Stimulated activated memory B cell treated with anti-CD40 and anti-IgM and Interleukin-4, amounts not matched to agents 10 μg/mL and 1 μg/mL and 100 μg/mL, for 72 hours (primary cell): ENCODE measurements around the gene HTR2A.
A peak's percentile ranks its signal among the peaks of the same experiment; 100 is the strongest.

ENCODE experiments used
- ATAC-seq: fragments of 150-1000 bp; cut with Tn5 transposase; 2 replicates; pipeline ENCODE4 v1.10.0; 2021
- H3K27ac Mint-ChIP-seq: one replicate; pipeline ENCODE4 v1.8.0; 2022; ENCODE audit warnings: mild to moderate bottlenecking, mixed read lengths
- H3K27me3 Mint-ChIP-seq: one replicate; pipeline ENCODE4 v1.8.0; 2022; ENCODE audit warnings: mixed read lengths
- H3K36me3 Mint-ChIP-seq: one replicate; pipeline ENCODE4 v1.8.0; 2022; ENCODE audit warnings: mixed read lengths
- H3K4me1 Mint-ChIP-seq: one replicate; pipeline ENCODE4 v1.8.0; 2022; ENCODE audit warnings: mixed read lengths
- H3K4me3 Mint-ChIP-seq: one replicate; pipeline ENCODE4 v1.8.0; 2022; ENCODE audit warnings: mild to moderate bottlenecking, moderate library complexity, mixed read lengths
- H3K9me3 Mint-ChIP-seq: one replicate; pipeline ENCODE4 v1.8.0; 2022; ENCODE audit warnings: mixed read lengths

Gene HTR2A

DNA sequence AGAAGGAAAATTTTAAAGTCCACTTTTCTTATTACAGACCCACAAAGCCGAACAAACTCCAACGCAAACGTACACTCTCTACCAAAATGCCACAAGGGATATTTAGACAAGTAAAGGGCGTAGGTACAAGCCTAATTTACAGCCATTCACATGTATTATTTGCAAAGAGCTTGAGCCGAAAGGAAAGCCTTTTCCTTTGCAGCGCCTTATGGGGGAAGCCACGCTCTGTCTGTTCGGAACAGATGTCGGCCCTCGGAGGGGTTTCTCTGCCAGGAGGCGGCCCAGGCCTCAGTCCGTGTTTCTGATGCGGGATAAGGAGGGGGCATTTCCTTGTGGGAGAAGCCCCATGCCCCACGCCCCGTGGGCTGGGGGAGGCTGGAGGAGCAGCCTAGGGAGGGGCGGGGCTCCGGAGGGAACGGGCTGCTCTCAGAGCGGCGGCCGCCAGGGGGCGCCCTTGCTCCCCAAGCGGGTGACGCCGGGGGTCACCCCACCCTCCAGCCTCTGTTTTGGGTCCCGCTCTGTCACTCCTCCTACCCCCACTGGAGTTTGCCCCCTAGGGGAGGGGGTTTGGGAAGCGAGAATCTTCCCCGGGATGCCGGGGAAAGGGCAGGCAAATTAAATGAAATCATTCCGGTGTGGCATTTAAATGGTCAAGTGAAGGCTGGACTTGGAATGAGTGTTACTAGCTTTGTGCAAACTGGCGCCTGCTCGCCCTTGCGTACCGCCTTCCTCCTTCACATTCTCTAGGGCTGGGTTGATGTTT lies 2.9 kb downstream of the HTR2A start:
- H3K27me3 Mint-ChIP-seq: peaks cover 56% of the 10 kb centered on the region
- peak; percentile 82 for ATAC-seq
- H3K27ac Mint-ChIP-seq: no peak overlapping the region
- peak overlapping the region; percentile 80 for H3K4me3 Mint-ChIP-seq
- no peaks in the 10 kb centered on the region for H3K9me3 Mint-ChIP-seq
- H3K4me1 Mint-ChIP-seq: peaks cover 20% of the 10 kb centered on the region
- no peaks in the 10 kb centered on the region for H3K36me3 Mint-ChIP-seq

DNA sequence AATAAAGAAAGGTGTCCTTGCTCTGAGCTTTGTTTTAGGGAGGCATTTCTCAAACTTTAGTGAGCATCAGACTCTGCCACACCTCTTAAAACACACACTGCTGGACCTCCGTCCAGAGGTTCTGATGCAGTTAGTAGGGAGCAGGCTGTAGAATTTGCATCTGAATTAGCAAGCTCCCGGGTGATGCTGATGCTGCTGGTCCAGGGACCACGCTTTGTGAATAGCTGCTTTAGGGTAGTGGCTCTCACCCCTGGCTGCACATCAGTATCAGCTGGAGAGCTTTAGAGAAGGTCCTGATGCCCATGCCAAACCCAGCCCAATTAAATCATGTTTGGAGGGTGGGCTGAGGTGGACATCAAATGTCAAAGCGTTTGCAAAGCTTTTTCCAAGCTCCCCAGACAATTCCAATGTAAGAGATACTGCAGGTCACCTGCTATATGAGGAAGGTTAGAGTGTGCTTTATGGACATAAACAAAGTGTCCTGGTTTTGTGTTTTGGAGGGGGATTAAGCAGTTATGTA lies 3.6 kb downstream of the HTR2A start:
- H3K36me3 Mint-ChIP-seq: no peaks in the 10 kb centered on the region
- H3K27me3 Mint-ChIP-seq: peaks cover 58% of the 10 kb centered on the region
- no peak overlapping the region for H3K27ac Mint-ChIP-seq
- H3K9me3 Mint-ChIP-seq: no peaks in the 10 kb centered on the region
- ATAC-seq: no peak
- H3K4me1 Mint-ChIP-seq: peaks cover 20% of the 10 kb centered on the region
- H3K4me3 Mint-ChIP-seq: peak overlapping the region; percentile 80

DNA sequence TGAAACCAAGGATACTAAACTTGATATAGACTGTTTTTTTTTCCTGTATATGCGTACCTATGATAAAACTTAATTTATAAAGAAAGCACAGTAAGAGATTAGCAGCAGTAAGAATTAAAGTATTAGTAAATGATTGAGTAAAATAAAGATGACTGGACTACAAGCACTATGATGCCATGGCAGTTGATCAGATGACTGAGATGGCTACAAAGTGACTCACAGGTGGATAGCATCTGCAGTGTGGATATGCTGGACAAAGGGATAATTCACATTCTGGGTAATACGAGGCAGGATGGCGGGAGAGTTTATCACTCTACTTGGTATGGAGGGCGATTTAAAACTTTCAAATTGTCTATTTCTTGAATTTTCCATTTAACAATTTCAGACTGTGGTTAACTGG lies 11.8 kb downstream of the HTR2A start:
- Mint-ChIP-seq H3K36me3 (no peaks in the 10 kb centered on the region), H3K27me3 (peaks cover 54% of the 10 kb centered on the region), H3K4me1 (no peaks in the 10 kb centered on the region), H3K4me3 (no peak overlapping the region), H3K9me3 (peaks cover 3% of the 10 kb centered on the region), H3K27ac (no peak overlapping the region)
- no peak for ATAC-seq

DNA sequence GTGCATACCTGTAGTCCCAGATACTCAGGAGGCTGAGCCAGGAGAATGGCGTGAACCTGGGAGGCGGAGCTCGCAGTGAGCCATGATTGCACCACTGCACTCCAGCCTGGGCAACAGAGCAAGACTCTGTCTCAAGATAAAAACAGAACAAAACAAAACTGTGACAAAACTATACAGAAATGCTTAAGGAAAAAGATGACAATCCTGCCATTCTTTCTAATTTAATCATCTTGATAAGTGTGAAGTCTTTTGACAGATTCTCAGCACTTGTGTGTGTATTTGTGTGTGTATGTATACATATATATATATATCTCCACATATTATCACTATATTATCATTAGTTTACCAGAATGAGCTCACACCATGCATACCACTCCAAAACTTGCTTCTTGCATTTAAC lies 12.3 kb downstream of the HTR2A start:
- Mint-ChIP-seq H3K4me1 (no peaks in the 10 kb centered on the region), H3K27ac (no peak overlapping the region), H3K27me3 (peaks cover 52% of the 10 kb centered on the region), H3K4me3 (no peak overlapping the region), H3K36me3 (no peaks in the 10 kb centered on the region), H3K9me3 (peaks cover 3% of the 10 kb centered on the region)
- ATAC-seq: no peak

DNA sequence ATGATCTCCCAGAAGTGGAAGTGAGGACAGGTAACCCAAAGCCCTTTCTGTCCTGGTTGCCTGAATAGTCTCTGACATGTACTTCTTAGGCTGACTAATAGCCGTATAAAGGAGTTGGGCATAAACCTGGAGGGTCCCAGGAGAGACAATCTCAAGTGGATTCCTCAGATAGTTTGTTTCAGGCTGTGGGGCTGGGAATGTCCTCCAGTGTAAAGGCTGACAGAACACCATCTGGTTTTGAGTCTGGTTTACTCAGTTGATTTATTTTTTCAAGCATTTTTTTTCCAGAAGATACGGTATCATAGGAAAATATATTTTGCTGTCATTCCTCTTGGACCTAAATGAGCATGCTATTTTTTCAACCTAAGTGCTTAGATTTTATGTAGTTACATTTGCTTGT lies 15.2 kb downstream of the HTR2A start:
- Mint-ChIP-seq H3K4me3 (no peak overlapping the region), H3K27ac (no peak overlapping the region), H3K9me3 (no peaks in the 10 kb centered on the region), H3K4me1 (no peaks in the 10 kb centered on the region), H3K27me3 (peaks cover 48% of the 10 kb centered on the region), H3K36me3 (no peaks in the 10 kb centered on the region)
- ATAC-seq: no peak

DNA sequence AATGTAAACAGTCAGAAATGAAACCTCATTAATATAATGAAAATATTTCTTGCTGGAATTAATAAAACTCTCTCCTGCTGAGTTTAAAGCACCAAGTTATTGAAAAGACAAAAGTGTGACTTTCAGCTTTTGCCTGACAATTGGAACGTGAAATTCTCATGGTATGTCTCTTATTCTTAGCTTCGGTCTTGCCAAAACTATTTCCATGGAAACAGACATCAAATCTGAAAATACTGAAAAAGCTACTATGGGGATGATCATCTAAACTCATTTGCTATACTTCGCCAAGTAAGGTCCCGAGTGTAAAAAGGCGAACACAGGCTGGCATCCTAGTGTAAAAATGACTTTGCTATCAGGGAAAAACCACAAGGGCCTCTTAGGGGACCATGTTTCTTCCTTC lies 22.8 kb downstream of the HTR2A start:
- Mint-ChIP-seq H3K36me3 (no peaks in the 10 kb centered on the region), H3K4me3 (no peak overlapping the region), H3K9me3 (no peaks in the 10 kb centered on the region), H3K27ac (no peak overlapping the region), H3K4me1 (no peaks in the 10 kb centered on the region), H3K27me3 (peaks cover 29% of the 10 kb centered on the region)
- ATAC-seq: no peak

DNA sequence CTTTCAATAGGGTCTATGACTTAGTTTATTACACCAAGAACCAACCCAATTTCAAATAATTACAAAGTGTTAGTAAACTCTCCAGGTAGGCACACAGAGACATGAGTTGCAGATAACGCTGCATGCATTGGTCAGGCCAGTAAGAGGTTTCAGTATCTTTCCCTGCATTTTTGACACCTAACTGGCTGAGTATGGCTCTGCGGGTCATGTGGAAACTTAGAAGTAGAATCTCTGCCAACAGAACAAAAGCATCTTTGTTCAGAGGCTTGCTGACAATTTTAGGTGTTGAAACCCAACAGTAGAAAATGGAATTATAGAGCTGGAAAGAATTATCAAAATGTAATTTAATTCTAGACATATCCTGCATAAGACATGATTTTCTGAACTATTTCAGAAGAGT lies 25.3 kb downstream of the HTR2A start:
- Mint-ChIP-seq H3K4me3 (no peak overlapping the region), H3K4me1 (no peaks in the 10 kb centered on the region)
- ATAC-seq: no peak

DNA sequence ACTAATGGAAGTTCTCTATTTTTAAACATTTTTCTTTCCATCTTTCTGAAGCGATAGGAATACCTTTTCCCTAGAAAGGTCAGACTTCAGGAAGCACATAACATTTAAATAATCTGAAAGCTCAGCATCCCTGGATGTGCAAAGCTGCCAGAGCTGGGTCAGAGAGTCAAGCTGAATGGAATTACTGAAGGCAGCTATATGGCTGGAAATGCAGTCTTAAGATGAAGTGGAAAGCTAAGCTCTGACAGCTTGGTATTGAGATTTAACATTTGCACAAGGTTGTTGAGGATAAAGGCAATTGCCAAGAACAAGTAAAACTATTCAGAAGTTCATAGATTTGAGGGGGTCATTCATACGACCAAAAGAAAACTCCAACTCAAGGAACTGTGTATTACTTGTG lies 28.8 kb downstream of the HTR2A start:
- Mint-ChIP-seq H3K27ac (no peak overlapping the region), H3K27me3 (no peaks in the 10 kb centered on the region), H3K4me1 (no peaks in the 10 kb centered on the region), H3K36me3 (no peaks in the 10 kb centered on the region), H3K9me3 (no peaks in the 10 kb centered on the region), H3K4me3 (no peak overlapping the region)
- ATAC-seq: no peak

More for the DNA sequence above, 25.3 kb downstream of the HTR2A start:
- no peaks in the 10 kb centered on the region for H3K9me3 Mint-ChIP-seq
- no peak overlapping the region for H3K27ac Mint-ChIP-seq
- no peaks in the 10 kb centered on the region for H3K36me3 Mint-ChIP-seq
- peaks cover 9% of the 10 kb centered on the region for H3K27me3 Mint-ChIP-seq

DNA sequence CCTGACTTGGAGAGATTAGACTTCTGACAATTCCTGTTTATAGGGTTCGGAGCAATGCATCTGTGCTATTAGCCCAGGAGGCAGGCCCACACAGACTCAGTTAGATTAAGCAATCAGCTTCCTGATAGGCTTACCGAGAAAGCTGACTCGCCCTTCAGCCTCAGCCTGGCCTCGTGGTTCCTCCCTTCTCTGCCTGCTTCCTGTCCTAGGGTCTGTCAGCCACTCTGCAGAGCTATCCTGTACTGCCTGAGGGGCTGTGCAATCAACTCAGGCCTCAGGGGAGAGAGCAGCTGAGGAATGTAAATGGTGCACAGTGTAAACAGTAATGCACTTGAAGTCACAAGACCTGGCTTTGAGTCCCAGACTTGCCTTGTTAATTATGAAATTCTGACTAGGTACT lies 30.7 kb downstream of the HTR2A start:
- no peaks in the 10 kb centered on the region for H3K27me3 Mint-ChIP-seq
- no peak overlapping the region for H3K4me3 Mint-ChIP-seq
- no peaks in the 10 kb centered on the region for H3K36me3 Mint-ChIP-seq
- H3K27ac Mint-ChIP-seq: no peak overlapping the region
- no peak for ATAC-seq
- no peaks in the 10 kb centered on the region for H3K4me1 Mint-ChIP-seq
- no peaks in the 10 kb centered on the region for H3K9me3 Mint-ChIP-seq

DNA sequence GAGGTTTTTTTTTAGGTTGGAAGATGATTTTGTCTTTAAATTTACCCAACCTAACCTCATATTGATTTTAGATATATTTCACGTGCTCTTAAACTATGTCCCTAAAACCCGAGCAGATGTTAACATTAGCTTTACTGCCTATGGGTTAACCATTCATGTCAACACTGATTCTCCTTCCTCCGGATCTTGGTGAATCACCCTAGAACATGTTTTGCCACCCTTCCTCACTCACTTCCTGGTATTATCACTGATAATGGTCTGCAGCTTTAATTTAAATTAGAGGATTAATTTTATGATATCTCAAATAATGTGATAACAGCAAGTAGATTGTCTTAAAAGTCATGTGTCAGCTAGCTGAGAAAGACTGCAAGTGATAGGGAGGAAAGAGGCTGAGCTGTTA lies 31.9 kb downstream of the HTR2A start:
- Mint-ChIP-seq H3K4me3 (no peak overlapping the region), H3K27me3 (no peaks in the 10 kb centered on the region), H3K36me3 (no peaks in the 10 kb centered on the region), H3K27ac (no peak overlapping the region), H3K4me1 (no peaks in the 10 kb centered on the region), H3K9me3 (no peaks in the 10 kb centered on the region)
- ATAC-seq: no peak

DNA sequence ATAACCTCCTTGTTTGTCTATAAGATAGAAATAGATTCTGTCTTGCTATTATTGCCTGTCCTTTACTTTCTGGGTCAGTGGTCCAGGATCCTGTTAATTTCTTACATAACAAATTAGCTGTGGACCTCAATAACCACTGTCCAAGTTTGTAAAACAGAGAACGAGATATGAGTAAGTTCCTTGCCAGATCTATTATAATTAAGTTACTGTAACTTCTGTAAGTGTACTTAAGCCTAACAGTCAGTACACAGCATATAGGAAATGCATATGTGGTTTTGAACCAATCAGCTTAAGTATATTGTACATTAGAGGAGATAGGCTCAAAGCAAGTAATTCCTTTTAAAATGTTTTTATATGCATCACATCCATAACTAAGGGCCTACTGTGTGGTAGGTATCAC lies 34.9 kb downstream of the HTR2A start:
- H3K36me3 Mint-ChIP-seq: no peaks in the 10 kb centered on the region
- no peaks in the 10 kb centered on the region for H3K4me1 Mint-ChIP-seq
- H3K9me3 Mint-ChIP-seq: no peaks in the 10 kb centered on the region
- H3K4me3 Mint-ChIP-seq: no peak overlapping the region
- no peak for ATAC-seq
- no peak overlapping the region for H3K27ac Mint-ChIP-seq
- H3K27me3 Mint-ChIP-seq: peaks cover 14% of the 10 kb centered on the region

DNA sequence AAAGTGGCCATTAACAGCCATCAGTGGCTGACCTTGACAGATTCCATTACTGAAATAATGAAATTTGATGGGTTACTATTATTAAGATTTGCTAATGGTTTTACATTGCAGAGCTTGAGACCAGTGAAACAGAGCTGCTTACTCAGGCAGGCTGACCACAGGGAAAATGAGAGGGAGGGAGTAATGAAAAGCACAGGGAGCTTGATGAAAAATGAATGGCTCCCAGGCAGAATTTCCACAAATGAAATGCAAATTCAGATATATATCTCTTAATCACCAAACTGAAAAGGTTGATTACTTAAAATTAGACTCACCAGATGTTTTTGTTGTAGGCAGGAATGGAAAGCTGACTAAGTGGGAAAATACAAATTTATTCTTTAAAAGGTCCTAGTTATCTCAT lies 36.1 kb downstream of the HTR2A start:
- Mint-ChIP-seq H3K4me1 (no peaks in the 10 kb centered on the region), H3K27ac (no peak overlapping the region), H3K27me3 (peaks cover 14% of the 10 kb centered on the region), H3K36me3 (no peaks in the 10 kb centered on the region), H3K4me3 (no peak overlapping the region), H3K9me3 (no peaks in the 10 kb centered on the region)
- ATAC-seq: no peak

DNA sequence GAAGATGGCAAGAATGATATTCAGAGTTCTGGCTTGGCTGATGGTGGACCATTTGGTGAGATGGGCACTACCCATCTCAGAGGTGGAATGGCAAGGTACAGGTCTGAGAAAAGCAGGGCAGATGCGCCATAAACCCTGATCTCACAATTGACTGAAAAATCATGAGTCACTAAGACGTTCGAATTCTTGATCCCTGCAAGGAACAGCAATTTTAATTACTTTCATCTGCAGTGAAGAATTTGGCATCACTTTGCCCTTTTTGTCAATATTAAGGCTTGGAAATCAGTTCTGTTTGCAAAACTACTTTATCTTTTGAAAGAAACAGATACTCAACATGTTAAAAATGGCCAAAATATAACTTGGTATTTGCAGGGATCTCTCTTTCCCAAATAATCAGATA lies 38.1 kb downstream of the HTR2A start:
- ATAC-seq: no peak
- no peaks in the 10 kb centered on the region for H3K4me1 Mint-ChIP-seq
- no peak overlapping the region for H3K4me3 Mint-ChIP-seq
- H3K27me3 Mint-ChIP-seq: peaks cover 18% of the 10 kb centered on the region
- H3K9me3 Mint-ChIP-seq: no peaks in the 10 kb centered on the region
- no peak overlapping the region for H3K27ac Mint-ChIP-seq
- no peaks in the 10 kb centered on the region for H3K36me3 Mint-ChIP-seq

DNA sequence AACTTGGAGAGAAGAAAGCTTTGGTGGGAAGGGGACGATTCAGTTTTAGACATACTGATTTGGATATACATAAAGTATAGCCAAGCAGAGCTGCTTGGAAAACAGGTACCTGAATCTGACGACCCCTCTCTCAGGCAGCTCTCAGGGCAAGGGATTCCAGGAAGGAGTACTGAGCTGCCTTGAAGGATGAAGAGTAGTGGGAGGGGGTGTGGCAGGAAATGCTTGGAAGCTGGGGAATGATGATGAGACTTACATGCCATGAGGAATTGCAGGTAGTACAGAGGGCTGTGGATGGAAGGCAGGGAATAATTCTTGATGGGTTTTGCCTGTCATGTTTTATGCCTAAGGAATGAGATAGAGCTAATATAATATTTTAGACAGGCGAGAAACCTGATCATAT lies 38.7 kb downstream of the HTR2A start:
- H3K27me3 Mint-ChIP-seq: peaks cover 24% of the 10 kb centered on the region
- H3K27ac Mint-ChIP-seq: no peak overlapping the region

DNA sequence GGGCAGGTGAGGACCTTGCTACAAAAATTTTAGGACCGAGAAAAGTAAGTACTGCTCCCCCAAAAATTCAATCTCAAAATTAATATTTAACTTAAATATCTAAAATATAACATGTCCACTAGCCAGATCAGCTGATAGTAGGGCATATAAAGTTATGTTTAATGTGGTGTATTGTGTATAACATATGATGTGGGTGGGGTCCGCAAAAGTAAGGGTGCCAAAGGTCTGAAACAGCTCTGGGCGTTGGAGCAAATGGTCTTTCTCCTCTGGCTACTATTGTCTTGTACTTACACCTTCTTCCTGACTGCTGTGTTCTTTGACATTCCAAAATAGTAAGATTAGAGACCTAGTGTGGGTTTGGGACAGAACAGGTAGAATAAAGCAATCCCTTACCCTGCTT lies 41.2 kb downstream of the HTR2A start:
- no peaks in the 10 kb centered on the region for H3K9me3 Mint-ChIP-seq
- H3K4me1 Mint-ChIP-seq: no peaks in the 10 kb centered on the region
- no peak overlapping the region for H3K4me3 Mint-ChIP-seq
- ATAC-seq: no peak
- peaks cover 27% of the 10 kb centered on the region for H3K27me3 Mint-ChIP-seq
- H3K36me3 Mint-ChIP-seq: no peaks in the 10 kb centered on the region
- H3K27ac Mint-ChIP-seq: no peak overlapping the region

More for the DNA sequence above, 38.7 kb downstream of the HTR2A start:
- H3K4me3 Mint-ChIP-seq: no peak overlapping the region
- H3K36me3 Mint-ChIP-seq: no peaks in the 10 kb centered on the region
- no peaks in the 10 kb centered on the region for H3K4me1 Mint-ChIP-seq
- no peak for ATAC-seq
- no peaks in the 10 kb centered on the region for H3K9me3 Mint-ChIP-seq

DNA sequence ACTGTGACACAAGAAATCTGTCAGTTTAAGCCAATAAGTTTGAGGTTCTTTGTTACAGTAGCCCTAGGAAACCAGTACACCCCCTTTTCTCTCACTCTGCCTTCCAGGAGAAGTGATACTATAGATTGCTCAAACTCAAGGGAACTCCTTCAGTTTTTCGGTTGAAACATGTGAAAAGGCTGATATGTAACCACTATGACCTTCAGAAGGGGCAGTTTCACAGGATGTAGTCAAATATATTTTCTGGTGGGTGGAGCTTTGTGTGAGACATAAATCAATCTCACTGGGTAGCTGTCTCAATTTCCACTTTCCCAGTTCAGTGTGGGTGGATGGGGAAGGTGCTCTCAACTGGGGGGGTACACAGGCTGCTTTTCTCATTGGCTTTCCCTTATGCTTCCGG lies 41.7 kb downstream of the HTR2A start:
- no peak overlapping the region for H3K4me3 Mint-ChIP-seq
- H3K36me3 Mint-ChIP-seq: no peaks in the 10 kb centered on the region
- peak; percentile 70 for ATAC-seq
- no peaks in the 10 kb centered on the region for H3K4me1 Mint-ChIP-seq
- H3K27ac Mint-ChIP-seq: no peak overlapping the region
- peaks cover 27% of the 10 kb centered on the region for H3K27me3 Mint-ChIP-seq
- no peaks in the 10 kb centered on the region for H3K9me3 Mint-ChIP-seq
